H9 (cell line): ENCODE data around the gene TGFBI. TPM values are rescaled to one million over a fixed set of nuclear protein-coding genes. Genes with fewer than 3 reads are reported as not detected.
A peak's percentile ranks its signal among the peaks of the same experiment; 100 is the strongest.

Source experiments
- DNase-seq: peaks from one replicate; pipeline ENCODE4 v3.0.0-alpha.2; 2017
- H2AFZ ChIP-seq: one replicate; pipeline ENCODE4 v1.6.1; 2013; ENCODE audit warnings: mild to moderate bottlenecking, low read length, control low read depth, moderate library complexity
- H2AK5ac ChIP-seq: 2 replicates; pipeline ENCODE4 v1.6.1; 2013; ENCODE audit warnings: low read length, control low read depth, mixed read lengths; ENCODE audit not compliant: insufficient read length
- H2BK120ac ChIP-seq: one replicate; pipeline ENCODE4 v1.6.1; 2013; ENCODE audit warnings: low read depth, mild to moderate bottlenecking, low read length, control low read depth, inconsistent platforms; ENCODE audit not compliant: poor library complexity, severe bottlenecking
- H2BK12ac ChIP-seq: 2 replicates; pipeline ENCODE4 v1.6.1; 2013; ENCODE audit warnings: low read length, control low read depth, mixed read lengths, low read depth; ENCODE audit not compliant: insufficient read length
- H2BK15ac ChIP-seq: 2 replicates; pipeline ENCODE4 v1.6.1; 2013; ENCODE audit warnings: low read depth, low read length, control low read depth
- H2BK20ac ChIP-seq: one replicate; pipeline ENCODE4 v1.6.1; 2013; ENCODE audit warnings: low read depth, mild to moderate bottlenecking, low read length, control low read depth, inconsistent platforms; ENCODE audit not compliant: poor library complexity, severe bottlenecking
- H2BK5ac ChIP-seq: 2 replicates; pipeline ENCODE4 v1.6.1; 2013; ENCODE audit warnings: low read length, control low read depth, mixed read lengths; ENCODE audit not compliant: insufficient read length
- H3K14ac ChIP-seq: 2 replicates; pipeline ENCODE4 v1.6.1; 2013; ENCODE audit warnings: low read length, control low read depth; ENCODE audit not compliant: insufficient read depth
- H3K18ac ChIP-seq: 2 replicates; pipeline ENCODE4 v1.6.1; 2013; ENCODE audit warnings: low read depth, mild to moderate bottlenecking, mixed read lengths, low read length, control low read depth; ENCODE audit not compliant: insufficient read length
- H3K23ac ChIP-seq: 2 replicates; pipeline ENCODE4 v1.6.1; 2013; ENCODE audit warnings: low read length, control low read depth, mixed read lengths, low read depth; ENCODE audit not compliant: insufficient read length
- H3K23me2 ChIP-seq: 2 replicates; pipeline ENCODE4 v1.6.1; 2013; ENCODE audit warnings: low read depth, mild to moderate bottlenecking, mixed read lengths, low read length, control low read depth; ENCODE audit not compliant: insufficient read length, poor library complexity, severe bottlenecking
- H3K27ac ChIP-seq: 2 replicates; pipeline ENCODE4 v1.5.1; 2013; ENCODE audit warnings: low read length, control low read depth, mixed read lengths, low read depth; ENCODE audit not compliant: insufficient read length
- H3K27me3 ChIP-seq: 2 replicates; pipeline ENCODE4 v1.6.1; 2013; ENCODE audit warnings: low read length, control low read depth, inconsistent platforms; ENCODE audit not compliant: insufficient read depth
- H3K4ac ChIP-seq: 2 replicates; pipeline ENCODE4 v1.6.1; 2013; ENCODE audit warnings: low read depth, mild to moderate bottlenecking, control low read depth, inconsistent platforms, low read length, moderate library complexity
- H3K4me1 ChIP-seq: 2 replicates; pipeline ENCODE4 v1.6.1; 2013; ENCODE audit warnings: low read length, control low read depth, inconsistent platforms; ENCODE audit not compliant: insufficient read depth
- H3K4me2 ChIP-seq: 2 replicates; pipeline ENCODE4 v1.6.1; 2013; ENCODE audit warnings: low read length, control low read depth, mixed read lengths; ENCODE audit not compliant: insufficient read length, insufficient read depth
- H3K56ac ChIP-seq: 2 replicates; pipeline ENCODE4 v1.6.1; 2013; ENCODE audit warnings: low read depth, mild to moderate bottlenecking, mixed read lengths, low read length, control low read depth; ENCODE audit not compliant: insufficient read length
- H3K79me1 ChIP-seq: 2 replicates; pipeline ENCODE4 v1.6.1; 2013; ENCODE audit warnings: low read depth, mild to moderate bottlenecking, moderate library complexity, low read length, control low read depth, inconsistent platforms; ENCODE audit not compliant: insufficient read depth, poor library complexity, severe bottlenecking
- H3K79me2 ChIP-seq: 2 replicates; pipeline ENCODE4 v1.6.1; 2013; ENCODE audit warnings: low read length, control low read depth, inconsistent platforms; ENCODE audit not compliant: insufficient read depth
- H3K9ac ChIP-seq: 2 replicates; pipeline ENCODE4 v1.6.1; 2013; ENCODE audit warnings: low read length, control low read depth, mixed read lengths; ENCODE audit not compliant: insufficient read length; ENCODE audit errors: extremely low read depth
- H3K9me3 ChIP-seq: one replicate; pipeline ENCODE4 v1.6.1; 2013; ENCODE audit warnings: low read depth, low read length, inconsistent platforms; ENCODE audit not compliant: control insufficient read depth
- H3T11ph ChIP-seq: one replicate; pipeline ENCODE4 v1.6.1; 2013; ENCODE audit warnings: mild to moderate bottlenecking, low read length, control low read depth, inconsistent platforms
- H4K20me1 ChIP-seq: one replicate; pipeline ENCODE4 v1.6.1; 2013; ENCODE audit not compliant: control insufficient read depth, insufficient read length, insufficient read depth
- H4K5ac ChIP-seq: 2 replicates; pipeline ENCODE4 v1.6.1; 2013; ENCODE audit warnings: low read depth, mild to moderate bottlenecking, mixed read lengths, low read length, control low read depth; ENCODE audit not compliant: insufficient read length
- H4K8ac ChIP-seq: replicated peaks from 2 replicates; pipeline ENCODE4 v1.6.1; 2013; ENCODE audit warnings: low read length, control low read depth, mixed read lengths, low read depth; ENCODE audit not compliant: insufficient read length
- H4K91ac ChIP-seq: 2 replicates; pipeline ENCODE4 v1.6.1; 2013; ENCODE audit warnings: low read depth, mild to moderate bottlenecking, moderate library complexity, mixed read lengths, low read length, control low read depth; ENCODE audit not compliant: insufficient read length
- H3K27ac Mint-ChIP-seq, 3 experiments: 2 replicates in 2 of 3; 3 replicates in 1 of 3; pipeline ENCODE4 v1.8.0; 2020 to 2021; ENCODE audit warnings: mixed read lengths in 3 of 3, mild to moderate bottlenecking in 1 of 3, moderate library complexity in 1 of 3
- H3K27me3 Mint-ChIP-seq: 2 replicates; pipeline ENCODE4 v1.8.0; 2021; ENCODE audit warnings: low read depth, mild to moderate bottlenecking, moderate library complexity, mixed read lengths
- H3K36me3 Mint-ChIP-seq, 3 experiments: 2 replicates in 2 of 3; 3 replicates in 1 of 3; pipeline ENCODE4 v1.8.0; 2020 to 2021; ENCODE audit warnings: low read depth in 3 of 3, mixed read lengths in 3 of 3; ENCODE audit not compliant: insufficient read depth in 1 of 3
- H3K4me1 Mint-ChIP-seq, 2 experiments: 2 replicates each; pipeline ENCODE4 v1.8.0; 2020; ENCODE audit warnings: mixed read lengths in 2 of 2
- H3K4me3 Mint-ChIP-seq, 2 experiments: 2 replicates in 1 of 2; 3 replicates in 1 of 2; pipeline ENCODE4 v1.8.0; 2020 to 2021; ENCODE audit warnings: mild to moderate bottlenecking in 2 of 2, mixed read lengths in 2 of 2, moderate library complexity in 1 of 2
- H3K9me3 Mint-ChIP-seq, 2 experiments: 2 replicates in 1 of 2; 3 replicates in 1 of 2; pipeline ENCODE4 v1.8.0; 2020; ENCODE audit warnings: mild to moderate bottlenecking in 2 of 2, mixed read lengths in 2 of 2, moderate library complexity in 1 of 2
- WGBS: extraction: QIAGEN DNeasy Blood & Tissue Kit; methylation state at CpG from one replicate; pipeline ENCODE4 v1.1.7; 2013; ENCODE audit warnings: missing lambda C conversion rate, low lambda C conversion rate, mixed read lengths; ENCODE audit not compliant: insufficient read length; ENCODE audit errors: extremely low coverage; 5-methylcytosine and 5-hydroxymethylcytosine counted together
- total RNA-seq: library from RNA; stranded (reverse); gene quantifications from 2 replicates; pipeline ENCODE4 v1.2.1, GENCODE V29; 2021
- TF ChIP-seq, protein P1 (sequence below): fragments of 200-600 bp; sonication (generic); conservative IDR thresholded peaks from 3 replicates; pipeline ENCODE4 v1.8.0; 2021; ENCODE audit warnings: antibody characterized with exemption, mild to moderate bottlenecking

TGFBI gene
- total RNA-seq, 1 experiment from 2014 or later: 4.7 TPM

DNA sequence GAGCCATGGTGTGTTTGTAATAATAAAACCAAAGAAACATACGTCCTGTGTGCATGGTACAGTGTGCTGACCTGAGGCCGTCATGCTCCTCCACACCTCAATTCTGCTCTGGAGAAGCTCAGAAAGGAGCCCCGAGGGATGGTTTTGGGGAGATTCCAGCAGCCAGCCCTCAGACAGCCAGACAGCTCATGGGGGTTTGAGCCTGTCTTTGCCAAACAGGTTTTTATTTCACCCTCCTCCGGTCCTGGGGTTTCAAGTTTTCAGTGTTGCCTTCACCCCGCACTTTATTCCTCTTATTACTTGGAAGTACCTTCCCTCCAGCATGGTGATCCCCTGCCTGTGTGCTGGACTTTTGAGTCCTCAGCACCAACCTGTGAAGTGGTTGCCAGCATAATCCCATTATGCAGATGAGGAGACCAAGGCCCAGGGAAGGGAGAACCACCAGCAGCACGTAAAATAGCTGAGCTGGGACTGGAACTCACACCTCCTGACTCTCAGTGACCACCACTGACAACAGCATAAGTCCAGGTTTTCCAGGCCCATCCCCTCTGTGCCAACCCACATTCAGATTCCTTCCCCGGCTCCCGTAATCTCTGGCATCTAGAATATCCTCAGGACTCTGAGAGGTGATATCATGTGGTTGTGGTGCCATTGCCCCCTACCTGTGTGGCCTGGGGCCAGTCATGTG lies 35.1 kb downstream of the TGFBI start:
- Histone ChIP-seq H3K23ac (no peak overlapping the region), H3K9ac (no peak overlapping the region), H3K18ac (no peak overlapping the region), H3K79me2 (no peaks in the 10 kb centered on the region), H4K20me1 (no peaks in the 10 kb centered on the region), H3K4me2 (no peak overlapping the region), H3K9me3 (no peaks in the 10 kb centered on the region), H3K56ac (no peak overlapping the region), H2BK20ac (no peak overlapping the region), H3K4me1 (no peaks in the 10 kb centered on the region), H2BK12ac (no peak overlapping the region), H2BK15ac (no peak overlapping the region), H3K14ac (no peak overlapping the region), H2BK5ac (no peak overlapping the region), H3K79me1 (no peaks in the 10 kb centered on the region), H3T11ph (no peak overlapping the region), H3K27ac (no peak overlapping the region), H2AK5ac (no peak overlapping the region), H3K23me2 (no peaks in the 10 kb centered on the region), H4K91ac (no peak overlapping the region), H3K27me3 (no peaks in the 10 kb centered on the region), H3K4ac (no peak overlapping the region), H4K5ac (no peak overlapping the region), H2BK120ac (no peak overlapping the region), H2AFZ (no peak overlapping the region), H4K8ac (no peak overlapping the region)
- peak; percentile 14 for DNase-seq
- Mint-ChIP-seq H3K4me1 (no peaks in the 10 kb centered on the region), H3K4me3 (no peak overlapping the region), H3K27me3 (no peaks in the 10 kb centered on the region), H3K9me3 (peaks cover 0 to 3% of the 10 kb centered on the region in 2 experiments; a peak in 2 of 5 replicates), H3K27ac (no peak overlapping the region), H3K36me3 (no peaks in the 10 kb centered on the region)
- WGBS: no CpG with 5 or more reads among the region's 8 CpGs
- TF ChIP-seq, protein P1, sequence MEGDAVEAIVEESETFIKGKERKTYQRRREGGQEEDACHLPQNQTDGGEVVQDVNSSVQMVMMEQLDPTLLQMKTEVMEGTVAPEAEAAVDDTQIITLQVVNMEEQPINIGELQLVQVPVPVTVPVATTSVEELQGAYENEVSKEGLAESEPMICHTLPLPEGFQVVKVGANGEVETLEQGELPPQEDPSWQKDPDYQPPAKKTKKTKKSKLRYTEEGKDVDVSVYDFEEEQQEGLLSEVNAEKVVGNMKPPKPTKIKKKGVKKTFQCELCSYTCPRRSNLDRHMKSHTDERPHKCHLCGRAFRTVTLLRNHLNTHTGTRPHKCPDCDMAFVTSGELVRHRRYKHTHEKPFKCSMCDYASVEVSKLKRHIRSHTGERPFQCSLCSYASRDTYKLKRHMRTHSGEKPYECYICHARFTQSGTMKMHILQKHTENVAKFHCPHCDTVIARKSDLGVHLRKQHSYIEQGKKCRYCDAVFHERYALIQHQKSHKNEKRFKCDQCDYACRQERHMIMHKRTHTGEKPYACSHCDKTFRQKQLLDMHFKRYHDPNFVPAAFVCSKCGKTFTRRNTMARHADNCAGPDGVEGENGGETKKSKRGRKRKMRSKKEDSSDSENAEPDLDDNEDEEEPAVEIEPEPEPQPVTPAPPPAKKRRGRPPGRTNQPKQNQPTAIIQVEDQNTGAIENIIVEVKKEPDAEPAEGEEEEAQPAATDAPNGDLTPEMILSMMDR: no peak
